ENCODE data around the gene GPR12.
A peak's percentile ranks its signal among the peaks of the same experiment; 100 is the strongest.

GPR12 gene, protein sequence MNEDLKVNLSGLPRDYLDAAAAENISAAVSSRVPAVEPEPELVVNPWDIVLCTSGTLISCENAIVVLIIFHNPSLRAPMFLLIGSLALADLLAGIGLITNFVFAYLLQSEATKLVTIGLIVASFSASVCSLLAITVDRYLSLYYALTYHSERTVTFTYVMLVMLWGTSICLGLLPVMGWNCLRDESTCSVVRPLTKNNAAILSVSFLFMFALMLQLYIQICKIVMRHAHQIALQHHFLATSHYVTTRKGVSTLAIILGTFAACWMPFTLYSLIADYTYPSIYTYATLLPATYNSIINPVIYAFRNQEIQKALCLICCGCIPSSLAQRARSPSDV

DNA sequence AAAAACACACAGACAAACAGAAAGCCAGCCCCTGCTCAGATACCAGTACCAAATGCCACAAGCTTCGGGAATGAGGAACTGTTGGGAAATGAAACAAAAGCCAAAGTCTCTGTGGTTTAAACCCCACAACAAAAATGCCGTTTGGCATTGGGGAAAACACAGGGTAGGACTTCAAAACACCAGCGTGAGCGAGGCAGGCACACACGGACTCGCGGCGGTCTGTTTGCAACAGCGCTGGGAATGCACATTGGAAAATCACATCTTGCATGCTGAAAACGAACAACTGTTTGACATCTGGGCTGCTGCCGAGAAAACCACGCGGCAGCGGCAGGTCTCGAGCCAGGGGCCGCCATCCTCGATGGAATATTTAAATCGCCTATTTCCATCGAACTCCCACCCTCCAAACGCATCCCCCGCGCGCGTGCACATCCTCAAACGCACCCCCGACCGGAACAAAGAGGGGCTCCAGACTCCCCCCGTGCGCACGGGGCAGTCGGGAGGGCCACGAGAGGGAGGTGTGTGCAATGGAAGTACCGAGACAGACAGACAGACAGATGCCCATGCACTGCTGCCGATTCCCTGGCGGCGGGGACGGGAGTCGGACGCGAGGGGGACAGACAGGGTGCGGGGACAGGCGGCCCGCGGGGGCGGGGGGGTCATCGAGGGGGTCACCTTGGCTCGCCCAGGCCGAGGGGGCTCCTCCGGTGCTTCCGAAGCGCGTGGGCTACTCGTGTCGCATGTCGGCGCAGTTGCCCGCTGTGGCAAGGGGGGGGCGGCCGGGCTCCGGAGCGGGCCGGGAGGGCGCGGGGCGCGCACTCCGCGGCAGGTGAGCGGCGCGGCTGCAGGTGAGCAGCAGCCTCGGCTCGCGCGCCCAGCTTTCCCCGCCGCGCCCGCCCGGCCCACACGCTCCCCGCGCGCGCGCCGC, at the start of gene GPR12:
Gene GPR12 (minus strand): TSS at position 880 of the 925 bp plus-strand sequence. CDS start 959 bp downstream, outside the sequence.
- no peak for DNase-seq (ENCODE audit: low read depth in 2 of 3, low spot score in 2 of 3)

GRCh38 chr13:26810095-26810494, 49.5 kb upstream of the GPR12 start:
- DNase-seq (ENCODE audit: low read depth in 2 of 3, low spot score in 2 of 3): no peak

GRCh38 chr13:26806891-26807290, 46.3 kb upstream of the GPR12 start:
- DNase-seq (ENCODE audit: low read depth in 2 of 3, low spot score in 2 of 3): no peak

DNA sequence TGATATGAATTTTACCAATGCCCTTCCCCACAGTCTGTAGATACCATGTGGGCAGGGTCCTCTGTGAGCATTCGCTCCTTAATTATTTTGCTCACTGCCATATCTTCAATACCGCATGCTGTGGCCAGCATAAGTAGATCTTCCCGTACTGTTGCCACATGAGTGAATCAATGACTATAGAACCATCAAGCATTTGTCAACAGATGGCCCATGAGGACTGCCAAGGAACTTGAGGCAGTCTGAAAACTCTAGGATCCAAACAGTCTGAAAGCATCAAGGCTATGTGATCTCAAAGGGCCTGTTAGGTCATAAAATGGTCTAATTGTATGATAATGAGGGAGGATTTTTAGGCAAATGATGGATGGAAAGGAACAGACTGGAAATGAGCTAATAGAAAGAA, 27.4 kb upstream of the GPR12 start:
- DNase-seq (ENCODE audit: low read depth in 2 of 3, low spot score in 2 of 3): no peak

DNA sequence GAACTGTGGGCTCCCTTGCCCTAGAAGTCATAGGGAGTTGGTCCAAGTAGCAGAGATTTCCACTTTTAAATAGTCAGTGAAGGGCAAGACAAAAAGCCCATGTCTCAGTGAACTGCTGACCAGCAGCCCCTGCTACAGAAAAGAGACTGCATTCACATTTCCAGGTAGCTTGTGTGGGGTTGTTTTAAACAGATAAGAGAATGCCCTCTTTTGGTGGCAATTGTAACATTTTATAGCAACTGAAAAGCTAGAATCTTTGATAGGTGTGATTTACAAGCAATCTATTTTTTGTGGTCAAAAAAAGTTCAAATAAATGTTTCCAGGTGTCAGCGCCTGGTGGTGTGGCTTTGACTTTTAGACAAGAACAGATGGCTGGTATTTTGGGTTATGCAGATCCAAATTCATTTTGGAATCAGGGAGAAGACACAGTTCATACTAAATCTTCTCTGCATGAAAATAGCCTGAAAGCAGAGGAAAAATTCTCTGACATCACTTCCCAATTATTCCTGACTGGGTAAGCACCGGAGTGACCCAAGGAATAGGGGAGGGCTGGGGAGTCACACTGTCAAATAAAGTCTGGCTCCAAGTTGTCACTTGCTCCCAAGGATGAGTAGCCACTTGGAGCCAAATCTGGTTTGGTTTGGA, 26.2 kb upstream of the GPR12 start:
- no peak for DNase-seq (ENCODE audit: low read depth in 2 of 3, low spot score in 2 of 3)

- DNase-seq (ENCODE audit: low read depth in 2 of 3, low spot score in 2 of 3): peak in 1 of 3 experiments; percentile 12
These were observed 25.4 kb upstream of the GPR12 start for GRCh38 chr13:26785838-26786630.

DNA sequence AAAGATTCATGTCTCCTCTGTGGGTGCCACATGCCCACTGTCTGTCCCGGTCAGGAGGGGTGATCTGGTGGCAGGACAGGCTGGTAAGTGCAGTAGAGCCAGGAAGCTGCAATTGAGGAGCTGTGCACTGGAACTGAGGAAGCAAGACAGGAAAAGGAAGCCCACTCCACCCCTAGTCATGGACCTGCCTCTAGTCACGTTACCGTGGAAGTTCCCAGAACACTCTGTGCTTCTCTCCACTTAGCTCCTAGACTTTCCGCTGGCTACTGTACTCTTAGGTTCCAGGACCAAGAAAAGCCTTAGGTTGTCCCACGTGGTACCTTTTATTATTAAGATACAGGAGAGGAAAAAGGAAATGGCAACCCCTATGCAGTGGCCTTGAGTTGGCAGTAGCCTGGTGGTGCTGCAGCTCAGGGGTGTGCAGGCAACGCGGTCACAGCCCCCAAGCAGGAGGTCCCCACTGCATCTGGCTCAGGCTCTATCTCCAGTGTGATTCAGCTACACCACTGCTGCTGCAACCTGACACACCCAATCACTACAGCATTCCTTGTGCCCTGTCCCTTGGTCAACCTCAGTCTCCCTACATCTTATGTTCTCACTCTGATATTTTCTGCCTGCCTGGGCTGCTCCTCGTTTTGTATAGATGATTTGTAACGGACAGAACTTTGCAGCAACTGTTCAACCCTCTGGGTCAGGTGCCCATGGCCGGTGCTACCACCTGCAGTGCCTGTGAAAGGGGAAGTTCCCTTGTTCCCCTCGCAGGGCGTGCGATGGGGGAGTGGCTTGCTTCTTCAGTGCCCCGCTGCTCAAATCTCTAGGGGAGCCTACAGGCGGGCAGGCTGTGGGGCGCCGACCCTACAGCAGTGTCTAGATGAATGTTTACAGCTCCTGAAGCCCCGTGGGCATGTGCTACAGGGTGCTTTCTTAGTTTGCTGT, 24.4 kb upstream of the GPR12 start:
- DNase-seq (ENCODE audit: low read depth in 2 of 3, low spot score in 2 of 3): no peak

DNA sequence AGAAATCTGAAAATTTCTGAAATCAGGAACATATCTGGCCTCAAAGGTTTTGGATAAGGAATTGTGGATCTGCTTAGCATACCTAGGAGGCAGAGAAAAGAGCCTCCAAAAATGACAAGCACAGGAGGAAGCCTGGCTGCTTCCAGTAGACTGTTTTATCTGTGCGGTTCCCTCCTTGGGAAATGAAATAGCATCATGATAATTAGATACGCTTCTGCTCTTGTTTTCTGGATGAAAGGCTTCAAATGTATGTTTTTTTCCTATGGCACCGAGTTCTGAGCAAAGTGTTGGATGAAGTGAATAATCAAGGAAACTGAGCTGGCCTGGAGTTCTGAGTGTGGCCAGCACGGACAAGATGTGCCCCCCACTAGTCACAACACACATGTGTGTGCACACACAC, 19.8 kb upstream of the GPR12 start:
- no peak for DNase-seq (ENCODE audit: low read depth in 2 of 3, low spot score in 2 of 3)

DNA sequence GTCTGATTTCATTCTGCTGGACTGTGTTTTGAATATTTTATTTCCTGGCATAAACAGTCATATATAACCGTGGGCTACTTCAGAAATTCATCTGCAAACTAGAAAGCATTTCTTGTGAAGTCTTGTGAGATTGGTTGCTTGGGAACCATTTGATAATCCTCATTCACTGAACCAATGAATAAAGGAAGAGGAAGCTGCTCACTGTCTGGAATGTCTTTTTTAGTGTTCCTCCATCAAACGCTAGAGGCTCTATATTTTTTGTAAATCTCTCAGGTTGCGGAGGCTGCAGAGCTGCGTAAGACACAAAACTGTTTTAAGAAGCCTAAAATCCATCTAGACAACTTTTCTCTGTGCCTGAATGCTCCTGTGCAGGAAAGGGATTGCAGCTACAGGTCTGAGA, 18.7 kb upstream of the GPR12 start:
- no peak for DNase-seq (ENCODE audit: low read depth in 2 of 3, low spot score in 2 of 3)

DNA sequence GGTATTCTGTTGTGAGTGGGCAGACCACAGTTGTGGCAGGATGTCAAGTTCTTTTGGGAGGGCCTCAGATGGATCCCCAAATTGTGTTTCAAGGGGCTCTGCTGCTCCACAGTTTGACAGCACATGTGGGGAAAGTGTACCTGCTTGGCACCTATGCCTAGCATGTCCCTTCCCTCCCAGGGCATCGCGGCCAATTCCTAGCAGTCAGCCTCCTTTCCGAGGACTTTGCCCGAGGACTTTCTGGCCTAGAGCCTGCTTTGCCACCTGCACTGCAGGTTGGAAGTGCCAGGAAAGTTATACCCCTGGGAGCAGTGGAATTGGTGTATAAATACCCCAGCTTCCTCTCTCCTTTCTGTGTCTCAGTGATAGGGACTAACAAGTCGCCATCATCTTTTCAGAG, 11.9 kb upstream of the GPR12 start:
- no peak for DNase-seq (ENCODE audit: low read depth in 2 of 3, low spot score in 2 of 3)

DNA sequence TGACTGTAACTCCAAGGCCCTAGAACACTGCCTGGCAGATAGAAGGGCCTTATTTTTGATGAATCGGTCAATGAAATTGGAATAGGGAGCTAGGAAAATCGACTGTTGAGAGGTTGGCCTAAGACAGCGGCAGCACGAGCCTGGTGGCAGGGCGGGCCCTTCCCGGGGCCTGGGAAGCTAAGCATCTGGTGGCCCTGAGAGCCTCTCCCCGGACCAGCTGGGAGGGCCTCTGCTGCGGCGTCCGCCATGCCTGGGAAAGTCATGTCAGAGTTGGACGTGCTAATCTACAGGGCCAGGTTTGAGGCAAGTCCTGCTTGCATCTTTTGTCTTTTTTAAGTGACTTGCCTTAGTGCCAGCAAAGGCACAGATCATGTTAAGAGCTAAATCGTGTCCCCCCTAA, 11.2 kb upstream of the GPR12 start:
- DNase-seq (ENCODE audit: low read depth in 2 of 3, low spot score in 2 of 3): no peak

DNA sequence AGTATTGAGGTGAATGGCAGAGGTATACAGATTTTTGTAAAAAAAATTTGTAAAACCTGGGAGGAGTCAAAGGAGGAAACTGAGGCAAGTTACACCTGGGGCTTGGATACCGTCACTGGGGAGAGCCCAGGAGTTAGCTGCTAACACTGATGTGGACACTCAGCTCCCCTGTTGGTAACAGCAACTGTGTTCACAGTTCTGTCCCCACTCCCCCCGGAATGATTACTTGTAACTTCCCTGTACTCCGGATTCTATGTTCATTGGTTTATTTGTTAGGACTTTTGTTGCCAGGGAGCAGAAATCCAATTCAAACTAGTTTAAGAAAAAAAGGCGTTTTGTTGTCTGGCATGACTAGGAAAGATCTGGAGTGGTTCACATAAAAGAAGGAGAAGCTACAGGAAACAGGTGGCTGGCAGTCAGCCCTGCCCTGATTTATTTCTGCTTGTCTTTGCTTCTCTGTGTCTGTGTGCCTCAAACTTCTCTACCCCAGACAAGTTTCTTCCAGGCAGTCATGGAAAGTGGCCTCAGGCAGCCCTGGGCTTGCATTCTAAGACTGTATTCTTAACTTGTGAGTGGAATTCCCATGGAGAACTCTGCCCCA, 2.3 kb upstream of the GPR12 start:
- no peak for DNase-seq (ENCODE audit: low read depth in 2 of 3, low spot score in 2 of 3)

DNA sequence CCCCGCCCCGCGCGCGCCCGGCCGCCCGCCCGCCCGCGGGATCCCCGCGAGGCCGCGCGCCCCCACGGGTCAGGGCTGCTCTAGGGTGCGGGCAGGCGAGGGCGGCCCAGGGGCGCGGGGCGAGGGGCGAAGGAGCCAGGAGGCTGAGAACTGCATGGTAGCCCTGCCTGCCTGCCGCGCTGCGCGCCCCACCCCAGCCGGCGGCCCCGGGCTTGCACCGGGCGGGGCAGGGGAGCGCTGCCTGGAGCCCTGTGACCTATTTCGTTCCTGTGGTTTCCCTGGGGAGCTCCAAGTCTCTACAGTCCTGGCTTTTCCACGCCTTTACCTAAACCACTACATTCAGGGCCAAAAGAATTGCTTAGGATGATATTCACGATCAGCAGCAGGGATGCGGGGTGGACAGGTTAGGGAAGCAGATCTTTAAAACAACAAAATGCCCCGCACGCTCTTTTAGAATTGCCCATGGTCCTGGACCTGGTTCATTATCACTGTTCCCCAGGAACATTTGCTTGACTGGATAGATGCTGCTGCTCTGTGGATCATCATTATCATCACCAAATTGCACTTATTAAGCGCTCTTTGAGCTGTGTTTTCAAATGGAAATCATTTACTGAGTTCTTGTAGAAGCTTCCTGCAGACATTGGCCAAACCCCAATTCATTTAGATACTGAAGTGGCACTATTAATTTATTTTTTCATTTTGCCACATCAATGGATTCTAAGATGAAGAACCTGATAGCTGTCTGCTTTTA, 421 bp upstream of the GPR12 start:
- DNase-seq (ENCODE audit: low read depth in 2 of 3, low spot score in 2 of 3): no peak

GRCh38 chr13:26759249-26759906, 1.2 kb downstream of the GPR12 start:
- DNase-seq (ENCODE audit: low read depth in 2 of 3, low spot score in 2 of 3): no peak

DNA sequence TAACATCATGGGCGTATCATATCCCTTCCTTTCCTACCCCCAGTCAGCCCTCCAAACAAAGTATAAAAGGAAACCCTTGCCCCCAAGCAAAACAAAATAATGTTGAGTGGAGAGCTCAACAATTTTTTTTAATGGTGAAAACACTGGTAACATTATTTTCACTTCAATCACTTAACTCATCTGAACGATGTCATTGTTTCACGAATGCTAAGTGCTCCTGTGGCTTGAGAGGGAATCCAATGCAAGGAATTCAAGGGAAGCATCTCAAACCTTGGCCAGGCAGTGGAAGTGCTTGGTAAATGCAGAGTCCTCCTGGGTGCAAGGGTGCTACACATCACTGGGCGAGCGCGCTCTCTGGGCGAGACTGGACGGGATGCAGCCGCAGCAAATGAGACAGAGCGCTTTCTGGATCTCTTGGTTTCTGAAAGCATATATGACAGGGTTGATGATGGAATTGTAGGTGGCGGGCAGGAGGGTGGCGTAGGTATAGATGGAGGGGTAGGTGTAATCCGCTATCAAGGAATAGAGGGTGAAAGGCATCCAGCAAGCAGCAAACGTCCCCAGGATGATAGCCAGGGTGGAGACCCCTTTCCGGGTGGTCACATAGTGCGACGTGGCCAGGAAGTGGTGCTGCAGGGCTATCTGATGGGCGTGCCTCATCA, 2.0 kb downstream of the GPR12 start:
- no peak for DNase-seq (ENCODE audit: low read depth in 2 of 3, low spot score in 2 of 3)

- no peak for DNase-seq (ENCODE audit: low read depth in 2 of 3, low spot score in 2 of 3)
These were observed 3.6 kb downstream of the GPR12 start for GRCh38 chr13:26756961-26757360.

- no peak for DNase-seq (ENCODE audit: low read depth in 2 of 3, low spot score in 2 of 3)
These were observed 7.9 kb downstream of the GPR12 start for GRCh38 chr13:26752671-26753070.

DNA sequence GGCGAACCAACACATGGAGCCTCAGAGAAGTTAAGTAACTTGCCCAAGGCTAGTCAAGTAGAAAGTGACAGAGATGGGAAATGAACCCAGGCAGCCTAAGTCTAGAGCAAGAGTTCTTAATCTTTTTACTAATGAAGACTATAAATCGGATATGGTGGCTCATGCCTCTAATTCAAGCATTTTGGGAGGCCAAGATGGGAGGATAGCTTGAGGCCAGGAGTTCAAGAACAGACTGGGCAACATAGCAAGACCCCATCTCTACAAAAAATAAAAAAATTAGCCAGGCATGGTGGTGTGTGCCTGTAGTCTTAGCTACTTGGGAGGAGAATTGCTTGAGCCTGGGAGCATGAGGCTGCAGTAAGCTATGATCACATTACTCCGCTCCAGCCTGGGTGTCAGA, 10.7 kb downstream of the GPR12 start:
- no peak for DNase-seq (ENCODE audit: low read depth in 2 of 3, low spot score in 2 of 3)

Measured in activated CD8-positive, alpha-beta memory T cell treated with anti-CD3 and anti-CD28 coated beads for 48 hours (primary cell).